ENCODE measurements around the gene ODAD4. TPM values are rescaled to one million over a fixed set of nuclear protein-coding genes. Genes with fewer than 3 reads are reported as not detected.
"Not testable (repeated sequence)": the region's sequence is repeated elsewhere in the genome, so short reads cannot be mapped to it uniquely, and the experiment has no call there.

The ODAD4 gene
- total RNA-seq, 1 experiment from 2014 or later: not detected

DNA sequence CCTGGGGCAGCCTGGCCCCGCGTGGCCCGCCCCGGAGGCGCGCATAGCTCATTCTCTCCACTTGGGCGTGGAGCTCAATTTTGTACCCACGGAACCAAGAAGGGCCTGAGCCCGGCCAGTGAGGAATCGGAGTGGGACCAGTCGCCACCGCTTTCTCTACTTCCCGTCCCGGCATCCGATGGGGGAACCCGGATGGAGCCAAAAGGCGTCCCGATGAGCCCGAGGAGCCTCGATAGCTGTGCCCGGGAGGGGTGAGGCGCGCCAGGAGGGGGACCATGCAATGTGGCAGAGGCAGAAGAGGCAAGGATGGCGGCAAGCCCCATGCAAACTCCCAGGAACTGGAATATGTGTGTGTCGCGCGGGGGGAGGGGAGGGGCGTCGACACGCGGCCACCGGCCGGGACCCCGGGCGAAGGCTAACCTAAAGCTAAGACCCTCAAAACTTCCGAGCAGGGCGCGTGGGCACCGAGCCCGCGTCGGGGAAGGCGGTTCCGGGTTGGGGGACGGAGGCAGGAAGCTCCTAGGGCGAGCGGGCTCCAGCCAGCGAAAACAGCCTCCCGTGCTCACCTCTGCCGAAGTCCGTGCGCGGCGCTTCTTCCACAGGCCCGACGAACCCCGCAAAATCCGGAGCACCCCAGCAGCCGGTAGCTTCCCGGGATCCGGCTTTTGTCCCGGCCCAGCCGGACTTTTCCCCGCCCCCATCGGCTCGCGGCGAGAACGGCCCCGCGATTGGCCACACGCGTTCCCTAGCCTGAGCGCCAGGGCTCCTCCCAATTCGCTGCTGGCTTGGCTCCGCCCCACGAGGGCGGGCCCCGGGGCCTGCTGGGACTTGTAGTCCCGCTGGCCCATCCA is 11.9 kb upstream of the ODAD4 start, which contains the start of gene ACLY:
Gene ACLY (minus strand): TSS at position 638 of the 851 bp plus-strand sequence. CDS start 5,078 bp downstream, outside the sequence.
- Histone ChIP-seq H3K4me1 (replicated peaks) (peaks cover 23% of the 10 kb centered on the region), H3K36me3 (peaks cover 43% of the 10 kb centered on the region), H3K4me3 (peak within 1 kb of the TSS; percentile 97), H3K27ac (peak within 1 kb of the TSS; percentile 65), H3K27me3 (replicated peaks) (no peaks in the 10 kb centered on the region), H3K9me3 (replicated peaks) (0 out of 2 replicates have a peak, but pooled peaks cover 5% of the 10 kb centered on the region)
- peak; percentile 94 to 97 for DNase-seq (ENCODE audit: low read depth in 1 of 2, low spot score in 2 of 2)

GRCh38 chr17:41919165-41919817 is 11.1 kb upstream of the ODAD4 start:
- no peak for DNase-seq (ENCODE audit: low read depth in 1 of 2, low spot score in 2 of 2)

DNA sequence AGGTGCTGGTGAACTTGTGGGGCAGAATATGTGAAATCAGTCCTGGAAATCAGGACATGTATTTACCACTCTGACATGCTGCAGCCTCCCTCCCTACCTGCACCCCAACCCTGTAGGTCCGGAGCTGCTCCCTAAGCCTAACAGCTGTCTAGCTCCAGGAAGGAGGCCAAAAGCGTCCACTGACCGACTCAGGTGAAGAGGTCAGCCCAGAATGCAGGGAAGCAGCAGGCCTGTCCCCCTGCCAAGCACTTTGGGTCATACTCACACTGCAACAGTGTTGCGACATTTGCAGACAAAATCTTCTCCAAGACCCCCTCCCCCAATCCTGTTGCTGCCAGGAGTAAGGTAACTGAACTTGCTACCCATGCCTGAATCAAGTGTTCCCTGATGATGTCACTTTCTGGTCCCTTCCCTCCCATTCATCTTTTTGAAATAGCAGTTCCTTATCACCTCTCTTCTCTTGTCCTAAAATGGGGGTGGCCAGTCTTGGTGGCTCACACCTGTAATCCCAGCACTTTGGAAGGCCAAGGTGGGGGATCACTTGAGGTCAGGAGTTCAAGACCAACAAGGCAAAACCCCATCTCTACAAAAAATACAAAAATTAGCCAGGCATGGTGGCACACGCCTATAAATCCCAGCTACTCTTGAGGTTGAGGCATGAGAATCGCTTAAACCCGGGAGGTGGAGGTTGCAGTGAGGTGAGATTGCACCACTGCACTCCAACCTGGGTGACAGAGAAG is 10.4 kb upstream of the ODAD4 start:
- no peak for DNase-seq (ENCODE audit: low read depth in 1 of 2, low spot score in 2 of 2)
- no peak overlapping the region for H3K27ac ChIP-seq

More at GRCh38 chr17:41919165-41919817, 11.1 kb upstream of the ODAD4 start:
- Histone ChIP-seq H3K4me3 (peak overlapping the region; percentile 97), H3K27ac (no peak overlapping the region), H3K27me3 (replicated peaks) (no peaks in the 10 kb centered on the region), H3K36me3 (peaks cover 36% of the 10 kb centered on the region), H3K9me3 (replicated peaks) (0 out of 2 replicates have a peak, but pooled peaks cover 5% of the 10 kb centered on the region), H3K4me1 (replicated peaks) (peaks cover 23% of the 10 kb centered on the region)

GRCh38 chr17:41920580-41920955 is 9.8 kb upstream of the ODAD4 start:
- H3K4me3 ChIP-seq: no peak overlapping the region

More for the DNA sequence above, 10.4 kb upstream of the ODAD4 start:
- 0 out of 2 replicates have a peak, but pooled peaks cover 5% of the 10 kb centered on the region for H3K9me3 ChIP-seq (replicated peaks)
- no peak overlapping the region for H3K4me3 ChIP-seq
- H3K27me3 ChIP-seq (replicated peaks): no peaks in the 10 kb centered on the region
- peaks cover 23% of the 10 kb centered on the region for H3K4me1 ChIP-seq (replicated peaks)
- H3K36me3 ChIP-seq: peaks cover 29% of the 10 kb centered on the region

GRCh38 chr17:41925991-41926590 is 4.3 kb upstream of the ODAD4 start:
- Histone ChIP-seq H3K9me3 (replicated peaks) (no peaks in the 10 kb centered on the region), H3K27me3 (replicated peaks) (no peaks in the 10 kb centered on the region), H3K27ac (no peak overlapping the region), H3K4me1 (replicated peaks) (peaks cover 8% of the 10 kb centered on the region; the same call in 1 of the 2 replicates), H3K4me3 (no peak overlapping the region), H3K36me3 (no peaks in the 10 kb centered on the region)
- no peak for DNase-seq (ENCODE audit: low read depth in 1 of 2, low spot score in 2 of 2)

More at GRCh38 chr17:41920580-41920955, 9.8 kb upstream of the ODAD4 start:
- H3K9me3 ChIP-seq (replicated peaks): 0 out of 2 replicates have a peak, but pooled peaks cover 5% of the 10 kb centered on the region
- H3K27me3 ChIP-seq (replicated peaks): no peaks in the 10 kb centered on the region
- DNase-seq (ENCODE audit: low read depth in 1 of 2, low spot score in 2 of 2): no peak
- H3K36me3 ChIP-seq: peaks cover 26% of the 10 kb centered on the region
- H3K4me1 ChIP-seq (replicated peaks): peaks cover 23% of the 10 kb centered on the region
- no peak overlapping the region for H3K27ac ChIP-seq

DNA sequence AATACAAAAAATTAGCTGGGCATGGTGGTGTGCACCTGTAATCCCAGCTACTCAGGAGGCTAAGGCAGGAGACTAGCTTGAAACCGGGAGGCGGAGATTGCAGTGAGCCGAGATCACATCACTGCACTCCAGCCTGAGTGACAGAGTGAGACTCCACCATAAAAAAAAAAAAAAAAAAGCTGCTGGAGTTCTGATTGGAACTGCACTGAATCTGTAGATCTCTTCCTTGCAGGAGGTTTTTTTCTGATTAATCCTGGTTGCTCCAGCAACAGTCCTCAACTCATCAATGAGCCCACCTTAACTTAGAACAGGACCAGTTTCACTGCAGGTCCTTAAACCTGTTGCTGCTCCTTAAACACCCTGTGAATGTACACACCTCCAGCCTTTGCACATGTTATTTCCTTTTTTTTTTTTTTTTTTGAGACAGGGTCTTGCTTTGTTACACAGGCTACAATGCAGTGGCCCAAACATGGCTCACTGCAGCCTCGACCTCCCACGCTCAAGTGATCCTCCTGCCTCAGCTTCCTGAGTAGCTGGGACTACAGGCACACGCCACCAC is 1.6 kb upstream of the ODAD4 start:
- Histone ChIP-seq H3K27ac (no peak overlapping the region), H3K9me3 (replicated peaks) (no peaks in the 10 kb centered on the region), H3K4me3 (no peak overlapping the region), H3K4me1 (replicated peaks) (peaks cover 8% of the 10 kb centered on the region; the same call in 1 of the 2 replicates), H3K27me3 (replicated peaks) (no peaks in the 10 kb centered on the region), H3K36me3 (no peaks in the 10 kb centered on the region)
- no peak for DNase-seq (ENCODE audit: low read depth in 1 of 2, low spot score in 2 of 2)

GRCh38 chr17:41930833-41931156 is 378 bp downstream of the ODAD4 start:
- Histone ChIP-seq H3K27ac (0 out of 2 replicates have a peak overlapping the region, but pooled peaks have one; percentile 7), H3K4me3 (peak overlapping the region; percentile 37)
- not testable (repeated sequence) for H3K4me1 ChIP-seq (replicated peaks); H3K9me3 ChIP-seq (replicated peaks); DNase-seq (ENCODE audit: low read depth in 1 of 2, low spot score in 2 of 2); H3K27me3 ChIP-seq (replicated peaks); H3K36me3 ChIP-seq

- DNase-seq (ENCODE audit: low read depth in 1 of 2, low spot score in 2 of 2); H3K36me3 ChIP-seq; H3K9me3 ChIP-seq (replicated peaks); H3K4me3 ChIP-seq; H3K4me1 ChIP-seq (replicated peaks); H3K27ac ChIP-seq; H3K27me3 ChIP-seq (replicated peaks): not testable (repeated sequence)
Measured at GRCh38 chr17:41931715-41932114, 1.3 kb downstream of the ODAD4 start.

GRCh38 chr17:41932816-41933389 is 2.5 kb downstream of the ODAD4 start:
- no peaks in the 10 kb centered on the region for H3K36me3 ChIP-seq
- DNase-seq (ENCODE audit: low read depth in 1 of 2, low spot score in 2 of 2): no peak
- H3K4me1 ChIP-seq (replicated peaks): peaks cover 8% of the 10 kb centered on the region; the same call in 1 of the 2 replicates
- no peak overlapping the region for H3K27ac ChIP-seq
- no peaks in the 10 kb centered on the region for H3K27me3 ChIP-seq (replicated peaks)
- no peaks in the 10 kb centered on the region for H3K9me3 ChIP-seq (replicated peaks)
- H3K4me3 ChIP-seq: no peak overlapping the region

GRCh38 chr17:41935641-41936040 is 5.2 kb downstream of the ODAD4 start:
- Histone ChIP-seq H3K36me3 (no peaks in the 10 kb centered on the region), H3K4me1 (replicated peaks) (no peaks in the 10 kb centered on the region), H3K27ac (no peak overlapping the region), H3K27me3 (replicated peaks) (no peaks in the 10 kb centered on the region), H3K9me3 (replicated peaks) (no peaks in the 10 kb centered on the region), H3K4me3 (no peak overlapping the region)
- DNase-seq (ENCODE audit: low read depth in 1 of 2, low spot score in 2 of 2): no peak

- H3K9me3 ChIP-seq (replicated peaks): no peaks in the 10 kb centered on the region
Measured at GRCh38 chr17:41937970-41938954, 7.8 kb downstream of the ODAD4 start.

More at GRCh38 chr17:41937970-41938954, 7.8 kb downstream of the ODAD4 start:
- Histone ChIP-seq H3K27ac (no peak overlapping the region), H3K4me3 (no peak overlapping the region), H3K4me1 (replicated peaks) (no peaks in the 10 kb centered on the region), H3K27me3 (replicated peaks) (no peaks in the 10 kb centered on the region), H3K36me3 (no peaks in the 10 kb centered on the region)
- DNase-seq (ENCODE audit: low read depth in 1 of 2, low spot score in 2 of 2): no peak

Data from SJSA1 (cell line).